DND-41 (cell line): Measurements from ENCODE around the gene F2RL1.

Experiments used
- CTCF ChIP-seq: IDR thresholded peaks from 2 replicates; pipeline ENCODE4 v1.5.1; 2012; ENCODE audit warnings: borderline replicate concordance, low read length, moderate library complexity, mild to moderate bottlenecking; ENCODE audit not compliant: poor library complexity, severe bottlenecking; ENCODE audit errors: extremely low read depth
- EZH2 ChIP-seq: IDR thresholded peaks from 3 replicates; pipeline ENCODE4 v1.6.1; 2012; ENCODE audit warnings: borderline replicate concordance, low read depth, mild to moderate bottlenecking, moderate library complexity, low read length, inconsistent platforms; ENCODE audit not compliant: severe bottlenecking

GRCh38 chr5:76841361-76841760 is 22.5 kb downstream of the F2RL1 start:
- TF ChIP-seq CTCF, result no peak
- TF ChIP-seq EZH2, result no peak
